ENCODE measurements around the gene TTC17.
"Not testable (repeated sequence)": the region's sequence is repeated elsewhere in the genome, so short reads cannot be mapped to it uniquely, and the experiment has no call there.

TTC17 gene

GRCh38 chr11:43467958-43468357 is 109.2 kb downstream of the TTC17 start:
- no peak for DNase-seq (ENCODE audit: low spot score)

GRCh38 chr11:43477491-43477890 is 118.8 kb downstream of the TTC17 start:
- DNase-seq (ENCODE audit: low spot score), result not testable (repeated sequence)

- DNase-seq (ENCODE audit: low spot score), result no peak
Observed at GRCh38 chr11:43486141-43486540, 127.4 kb downstream of the TTC17 start.

GRCh38 chr11:43489869-43490465 is 131.2 kb downstream of the TTC17 start:
- no peak for DNase-seq (ENCODE audit: low spot score)

- DNase-seq (ENCODE audit: low spot score), result no peak
Observed at GRCh38 chr11:43492701-43493100, 134.0 kb downstream of the TTC17 start.

- no peak for DNase-seq (ENCODE audit: low spot score)
Observed at GRCh38 chr11:43493431-43493830, 134.7 kb downstream of the TTC17 start.

GRCh38 chr11:43497144-43497543 is 138.4 kb downstream of the TTC17 start:
- DNase-seq (ENCODE audit: low spot score), result no peak

GRCh38 chr11:43498561-43498960 is 139.8 kb downstream of the TTC17 start:
- no peak for DNase-seq (ENCODE audit: low spot score)

- DNase-seq (ENCODE audit: low spot score), result no peak
Observed at GRCh38 chr11:43503417-43503816, 144.7 kb downstream of the TTC17 start.

GRCh38 chr11:43504316-43504950 is 145.7 kb downstream of the TTC17 start:
- DNase-seq (ENCODE audit: low spot score), result peak; percentile 53

- DNase-seq (ENCODE audit: low spot score), result no peak
Observed at GRCh38 chr11:43505171-43505570, 146.5 kb downstream of the TTC17 start.

- DNase-seq (ENCODE audit: low spot score), result no peak
Observed at GRCh38 chr11:43507171-43507570, 148.5 kb downstream of the TTC17 start.

GRCh38 chr11:43508511-43508918 is 149.8 kb downstream of the TTC17 start:
- peak; percentile 70 for DNase-seq (ENCODE audit: low spot score)

- no peak for DNase-seq (ENCODE audit: low spot score)
Observed at GRCh38 chr11:43511959-43512358, 153.2 kb downstream of the TTC17 start.

- no peak for DNase-seq (ENCODE audit: low spot score)
Observed at GRCh38 chr11:43515090-43515489, 156.4 kb downstream of the TTC17 start.

- DNase-seq (ENCODE audit: low spot score), result no peak
Observed at GRCh38 chr11:43516316-43516850, 157.7 kb downstream of the TTC17 start.

GRCh38 chr11:43517518-43517917 is 158.8 kb downstream of the TTC17 start:
- DNase-seq (ENCODE audit: low spot score), result no peak

- peak; percentile 69 for DNase-seq (ENCODE audit: low spot score)
Observed at GRCh38 chr11:43518408-43519160, 159.9 kb downstream of the TTC17 start.

- no peak for DNase-seq (ENCODE audit: low spot score)
Observed at GRCh38 chr11:43521471-43521870, 162.8 kb downstream of the TTC17 start.

GRCh38 chr11:43523632-43524031 is 164.9 kb downstream of the TTC17 start:
- no peak for DNase-seq (ENCODE audit: low spot score)

- no peak for DNase-seq (ENCODE audit: low spot score)
Observed at GRCh38 chr11:43532041-43532440, 173.3 kb downstream of the TTC17 start.

- DNase-seq (ENCODE audit: low spot score), result no peak
Observed at GRCh38 chr11:43537833-43538615, 179.3 kb downstream of the TTC17 start.
